ENCODE results near the gene PAX3.

PAX3 gene

GRCh38 chr2:222242532-222242931 is 56.3 kb downstream of the PAX3 start:
- DNase-seq (ENCODE audit: extremely low read depth, insufficient read length): no peak

GRCh38 chr2:222241128-222241870 is 57.5 kb downstream of the PAX3 start:
- H3K4me3 ChIP-seq (replicated peaks; ENCODE audit: low read depth, low read length): no peak overlapping the region
- no peaks in the 10 kb centered on the region for H3K36me3 ChIP-seq (ENCODE audit: control insufficient read depth, insufficient read depth, low read length)
- no peak for DNase-seq (ENCODE audit: extremely low read depth, insufficient read length)
- H3K27me3 ChIP-seq (replicated peaks; ENCODE audit: control insufficient read depth, insufficient read depth, low read length): no peaks in the 10 kb centered on the region; the same call in none of the 2 replicates
- TF ChIP-seq, protein P1, sequence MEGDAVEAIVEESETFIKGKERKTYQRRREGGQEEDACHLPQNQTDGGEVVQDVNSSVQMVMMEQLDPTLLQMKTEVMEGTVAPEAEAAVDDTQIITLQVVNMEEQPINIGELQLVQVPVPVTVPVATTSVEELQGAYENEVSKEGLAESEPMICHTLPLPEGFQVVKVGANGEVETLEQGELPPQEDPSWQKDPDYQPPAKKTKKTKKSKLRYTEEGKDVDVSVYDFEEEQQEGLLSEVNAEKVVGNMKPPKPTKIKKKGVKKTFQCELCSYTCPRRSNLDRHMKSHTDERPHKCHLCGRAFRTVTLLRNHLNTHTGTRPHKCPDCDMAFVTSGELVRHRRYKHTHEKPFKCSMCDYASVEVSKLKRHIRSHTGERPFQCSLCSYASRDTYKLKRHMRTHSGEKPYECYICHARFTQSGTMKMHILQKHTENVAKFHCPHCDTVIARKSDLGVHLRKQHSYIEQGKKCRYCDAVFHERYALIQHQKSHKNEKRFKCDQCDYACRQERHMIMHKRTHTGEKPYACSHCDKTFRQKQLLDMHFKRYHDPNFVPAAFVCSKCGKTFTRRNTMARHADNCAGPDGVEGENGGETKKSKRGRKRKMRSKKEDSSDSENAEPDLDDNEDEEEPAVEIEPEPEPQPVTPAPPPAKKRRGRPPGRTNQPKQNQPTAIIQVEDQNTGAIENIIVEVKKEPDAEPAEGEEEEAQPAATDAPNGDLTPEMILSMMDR (IDR thresholded peaks at IDR 0.05; ENCODE audit: insufficient read depth, low read length, poor library complexity, severe bottlenecking): no peak

More at GRCh38 chr2:222242532-222242931, 56.3 kb downstream of the PAX3 start:
- Histone ChIP-seq H3K27me3 (replicated peaks; ENCODE audit: control insufficient read depth, insufficient read depth, low read length) (no peaks in the 10 kb centered on the region; the same call in none of the 2 replicates), H3K36me3 (ENCODE audit: control insufficient read depth, insufficient read depth, low read length) (no peaks in the 10 kb centered on the region), H3K4me3 (replicated peaks; ENCODE audit: low read depth, low read length) (no peak overlapping the region)
- TF ChIP-seq, protein P1 (IDR thresholded peaks at IDR 0.05; ENCODE audit: insufficient read depth, low read length, poor library complexity, severe bottlenecking): no peak

- TF ChIP-seq, protein P1 (IDR thresholded peaks at IDR 0.05; ENCODE audit: insufficient read depth, low read length, poor library complexity, severe bottlenecking): no peak
- no peak for DNase-seq (ENCODE audit: extremely low read depth, insufficient read length)
Measured at GRCh38 chr2:222240676-222241049, 58.1 kb downstream of the PAX3 start.

GRCh38 chr2:222239945-222240675 is 58.7 kb downstream of the PAX3 start:
- no peaks in the 10 kb centered on the region; the same call in none of the 2 replicates for H3K27me3 ChIP-seq (replicated peaks; ENCODE audit: control insufficient read depth, insufficient read depth, low read length)
- no peak overlapping the region for H3K4me3 ChIP-seq (replicated peaks; ENCODE audit: low read depth, low read length)
- TF ChIP-seq, protein P1 (IDR thresholded peaks at IDR 0.05; ENCODE audit: insufficient read depth, low read length, poor library complexity, severe bottlenecking): no peak
- no peaks in the 10 kb centered on the region for H3K36me3 ChIP-seq (ENCODE audit: control insufficient read depth, insufficient read depth, low read length)
- no peak for DNase-seq (ENCODE audit: extremely low read depth, insufficient read length)

More at GRCh38 chr2:222240676-222241049, 58.1 kb downstream of the PAX3 start:
- Histone ChIP-seq H3K4me3 (replicated peaks; ENCODE audit: low read depth, low read length) (no peak overlapping the region), H3K36me3 (ENCODE audit: control insufficient read depth, insufficient read depth, low read length) (no peaks in the 10 kb centered on the region), H3K27me3 (replicated peaks; ENCODE audit: control insufficient read depth, insufficient read depth, low read length) (no peaks in the 10 kb centered on the region; the same call in none of the 2 replicates)

GRCh38 chr2:222239091-222239490 is 59.7 kb downstream of the PAX3 start:
- Histone ChIP-seq H3K36me3 (ENCODE audit: control insufficient read depth, insufficient read depth, low read length) (no peaks in the 10 kb centered on the region), H3K27me3 (replicated peaks; ENCODE audit: control insufficient read depth, insufficient read depth, low read length) (no peaks in the 10 kb centered on the region; the same call in 1 of the 2 replicates), H3K4me3 (replicated peaks; ENCODE audit: low read depth, low read length) (no peak overlapping the region)
- TF ChIP-seq, protein P1 (IDR thresholded peaks at IDR 0.05; ENCODE audit: insufficient read depth, low read length, poor library complexity, severe bottlenecking): no peak
- no peak for DNase-seq (ENCODE audit: extremely low read depth, insufficient read length)

All from GM06990 (cell line).